HEK293 (cell line): ENCODE results near the gene ACSL3.

ENCODE experiments used
- CTCF ChIA-PET: fragments of 350-600 bp; formaldehyde crosslinking; extraction: SDS; loops from one replicate; lab custom pipeline; 2021; ENCODE audit warnings: antibody characterized with exemption; lab: Yijun Ruan, JAX
- POLR2A ChIA-PET: fragments of 300-600 bp; formaldehyde crosslinking; extraction: SDS; loops from one replicate; lab custom pipeline; 2020; ENCODE audit warnings: antibody characterized with exemption, inconsistent platforms; lab: Yijun Ruan, JAX
- H3K27ac ChIP-seq: fragments of 200-500 bp; sonication (Bioruptor generic); 2 replicates; pipeline ENCODE4 v1.5.1; 2014; ENCODE audit warnings: low read depth, low read length, control low read depth, inconsistent platforms; ENCODE audit errors: extremely low read depth
- H3K36me3 ChIP-seq, 2 experiments: fragments of 200-500 bp in 1 of 2; sonication (Bioruptor generic) in 1 of 2; 1 replicate in 1 of 2; 2 replicates in 1 of 2; pipeline ENCODE4 v1.5.1; 2014 to 2017; ENCODE audit warnings: inconsistent platforms in 2 of 2, low read length in 2 of 2; ENCODE audit not compliant: control insufficient read depth in 2 of 2, insufficient read depth in 1 of 2
- H3K4me1 ChIP-seq: fragments of 200-500 bp; sonication (Bioruptor generic); 2 replicates; pipeline ENCODE4 v1.5.1; 2014; ENCODE audit warnings: mild to moderate bottlenecking, low read length, inconsistent platforms; ENCODE audit not compliant: control insufficient read depth, insufficient read depth
- H3K4me3 ChIP-seq: 2 replicates; pipeline ENCODE4 v1.5.1; 2011; ENCODE audit warnings: low read depth, mild to moderate bottlenecking, control low read depth, low read length, moderate library complexity
- H3K9me3 ChIP-seq: fragments of 200-500 bp; sonication (Bioruptor generic); 2 replicates; pipeline ENCODE4 v1.5.1; 2014; ENCODE audit warnings: low read depth, low read length, inconsistent platforms; ENCODE audit not compliant: control insufficient read depth, insufficient read depth
- KLF7 ChIP-seq: fragments of 450-650 bp; formaldehyde crosslinking; IDR thresholded peaks from 2 replicates; pipeline ENCODE4 v1.5.1; 2016; ENCODE audit warnings: missing biosample characterization, missing genetic modification characterization, borderline replicate concordance
- OSR2 ChIP-seq: fragments of 450-650 bp; formaldehyde crosslinking; IDR thresholded peaks from 2 replicates; pipeline ENCODE4 v1.5.1; 2016; ENCODE audit warnings: missing biosample characterization, missing genetic modification characterization
- SP2 ChIP-seq: fragments of 450-650 bp; formaldehyde crosslinking; IDR thresholded peaks from 2 replicates; pipeline ENCODE4 v1.5.1; 2016; ENCODE audit warnings: missing biosample characterization, missing genetic modification characterization
- TSHZ1 ChIP-seq: fragments of 450-650 bp; formaldehyde crosslinking; IDR thresholded peaks from 2 replicates; pipeline ENCODE4 v1.5.1; 2016; ENCODE audit warnings: missing biosample characterization, missing genetic modification characterization, borderline replicate concordance
- ZBTB10 ChIP-seq: fragments of 450-650 bp; formaldehyde crosslinking; IDR thresholded peaks from 2 replicates; pipeline ENCODE4 v1.5.1; 2016; ENCODE audit warnings: missing biosample characterization, missing genetic modification characterization
- ZBTB6 ChIP-seq: fragments of 450-650 bp; formaldehyde crosslinking; IDR thresholded peaks from 2 replicates; pipeline ENCODE4 v1.5.1; 2017; ENCODE audit warnings: missing biosample characterization, missing genetic modification characterization
- ZBTB8A ChIP-seq: fragments of 450-650 bp; formaldehyde crosslinking; IDR thresholded peaks from 2 replicates; pipeline ENCODE4 v1.5.1; 2016; ENCODE audit warnings: missing biosample characterization, missing genetic modification characterization
- ZNF155 ChIP-seq: fragments of 450-650 bp; formaldehyde crosslinking; IDR thresholded peaks from 2 replicates; pipeline ENCODE4 v1.5.1; 2016; ENCODE audit warnings: missing biosample characterization, missing genetic modification characterization
- ZNF184 ChIP-seq: fragments of 450-650 bp; IDR thresholded peaks from 2 replicates; pipeline ENCODE4 v1.5.1; 2018; ENCODE audit warnings: missing biosample characterization, mild to moderate bottlenecking, missing genetic modification characterization
- ZNF239 ChIP-seq: fragments of 450-650 bp; formaldehyde crosslinking; IDR thresholded peaks from 2 replicates; pipeline ENCODE4 v1.5.1; 2016; ENCODE audit warnings: missing biosample characterization, missing genetic modification characterization
- ZNF311 ChIP-seq: fragments of 450-650 bp; formaldehyde crosslinking; IDR thresholded peaks from 2 replicates; pipeline ENCODE4 v1.5.1; 2017; ENCODE audit warnings: missing biosample characterization, missing genetic modification characterization, borderline replicate concordance
- ZNF580 ChIP-seq: fragments of 450-650 bp; formaldehyde crosslinking; IDR thresholded peaks from 2 replicates; pipeline ENCODE4 v1.5.1; 2016; ENCODE audit warnings: missing biosample characterization, missing genetic modification characterization
- ZNF645 ChIP-seq: fragments of 450-650 bp; formaldehyde crosslinking; IDR thresholded peaks from 2 replicates; pipeline ENCODE4; 2016; ENCODE audit warnings: missing biosample characterization, missing genetic modification characterization
- ZNF776 ChIP-seq: fragments of 450-650 bp; formaldehyde crosslinking; IDR thresholded peaks from 2 replicates; pipeline ENCODE4 v1.5.0; 2017; ENCODE audit warnings: missing biosample characterization, missing genetic modification characterization, borderline replicate concordance

ACSL3 gene

GRCh38 chr2:222848862-222849261, 12.0 kb upstream of the ACSL3 start:
- TF ChIP-seq ZNF239 (tag by site-specific recombination): no peak
- TF ChIP-seq ZBTB10: no peak
- no peak for TF ChIP-seq SP2 (tag by site-specific recombination)
- TF ChIP-seq ZNF776: no peak
- TF ChIP-seq ZNF155 (tag by site-specific recombination): no peak
- TF ChIP-seq ZNF580 (tag by site-specific recombination): no peak
- CTCF ChIA-PET: interaction anchor here (0.6 kb wide), 1 partner anchor 1120 kb away, joined by 3 read pairs; no protein-coding TSS in a partner anchor
- no peak overlapping the region for H3K27ac ChIP-seq
- no peaks in the 10 kb centered on the region for H3K9me3 ChIP-seq
- no peaks in the 10 kb centered on the region for H3K36me3 ChIP-seq
- no peak overlapping the region for H3K4me3 ChIP-seq
- POLR2A ChIA-PET: no interaction called here
- no peaks in the 10 kb centered on the region for H3K4me1 ChIP-seq

GRCh38 chr2:222851956-222852617, 8.7 kb upstream of the ACSL3 start:
- TF ChIP-seq ZNF311 (tag by site-specific recombination) (no peak), ZBTB8A (no peak), ZBTB6 (tag by site-specific recombination) (no peak), ZNF645 (tag by site-specific recombination) (no peak), KLF7 (tag by site-specific recombination) (no peak), ZNF184 (tag by site-specific recombination) (no peak)
- POLR2A ChIA-PET: no interaction called here
- Histone ChIP-seq H3K4me3 (no peak overlapping the region), H3K27ac (no peak overlapping the region), H3K36me3 (no peaks in the 10 kb centered on the region), H3K4me1 (no peaks in the 10 kb centered on the region), H3K9me3 (no peaks in the 10 kb centered on the region)
- CTCF ChIA-PET: interaction anchor here (1.1 kb wide), 1 partner anchor 88 kb away, joined by 5 read pairs; no protein-coding TSS in a partner anchor

- Histone ChIP-seq H3K9me3 (no peaks in the 10 kb centered on the region), H3K4me3 (no peak overlapping the region), H3K36me3 (no peaks in the 10 kb centered on the region), H3K27ac (no peak overlapping the region), H3K4me1 (no peaks in the 10 kb centered on the region)
- POLR2A ChIA-PET: interaction anchor here (0.5 to 0.8 kb wide), 3 partner anchors 11 to 205 kb away, joined by 5 to 9 read pairs (median 6); no protein-coding TSS in a partner anchor
- CTCF ChIA-PET: interaction anchor here (0.7 kb wide), 1 partner anchor 48 kb away, joined by 3 read pairs; no protein-coding TSS in a partner anchor
- TF ChIP-seq TSHZ1 (no peak), OSR2 (tag by site-specific recombination) (no peak)
Measured at GRCh38 chr2:222854773-222855700, 5.8 kb upstream of the ACSL3 start.
